ENCODE measurements around the gene ENTPD7.

GRCh38 chr10:99659031-99659867, at the start of gene ENTPD7:
- peak; percentile 74 for TF ChIP-seq POLR2A (IDR thresholded peaks at IDR 0.05; ENCODE audit: low read length)
- TF ChIP-seq GATA1 (IDR thresholded peaks at IDR 0.05; ENCODE audit: low read depth, low read length) = no peak

All from erythroblast (primary cell).